Keratinocyte (primary cell): ENCODE results near the gene L3MBTL4. TPM values are rescaled to one million over a fixed set of nuclear protein-coding genes. Genes with fewer than 3 reads are reported as not detected.

Experiments used
- DNase-seq: peaks from one replicate; pipeline ENCODE4 v3.0.0-alpha.2; 2011; ENCODE audit warnings: low read depth, missing footprints, low spot score
- FAIRE-seq: peaks from 2 replicates; lab custom pipeline; 2011; peaks lifted over from hg19 to GRCh38; lab: Jason Lieb, UNC
- H2AFZ ChIP-seq: 2 replicates; pipeline ENCODE4 v1.6.0; 2012; ENCODE audit warnings: low read length, control low read depth, inconsistent platforms; ENCODE audit not compliant: control insufficient read depth
- H3K27ac ChIP-seq: 2 replicates; pipeline ENCODE4 v1.5.1; 2011; ENCODE audit warnings: low read length; ENCODE audit not compliant: control insufficient read depth, insufficient read depth
- H3K27me3 ChIP-seq: 3 replicates; pipeline ENCODE4 v1.6.0; 2011; ENCODE audit warnings: low read length; ENCODE audit not compliant: control insufficient read depth, insufficient read depth; ENCODE audit errors: extremely low read depth
- H3K36me3 ChIP-seq, 2 experiments: 2 replicates in 1 of 2; 3 replicates in 1 of 2; pipeline ENCODE4 v1.5.1; 2011; ENCODE audit warnings: low read length in 2 of 2, mild to moderate bottlenecking in 1 of 2; ENCODE audit not compliant: control insufficient read depth in 2 of 2, insufficient read depth in 2 of 2; ENCODE audit errors: extremely low read depth in 1 of 2
- H3K4me1 ChIP-seq: 3 replicates; pipeline ENCODE4 v1.5.1; 2011; ENCODE audit warnings: low read length; ENCODE audit not compliant: control insufficient read depth, insufficient read depth; ENCODE audit errors: extremely low read depth
- H3K4me2 ChIP-seq: 3 replicates; pipeline ENCODE4 v1.6.0; 2011; ENCODE audit warnings: low read depth, low read length; ENCODE audit not compliant: control insufficient read depth, insufficient read depth; ENCODE audit errors: extremely low read depth
- H3K4me3 ChIP-seq, 3 experiments: fragments of 200-600 bp in 1 of 3; sonication (generic) in 1 of 3; 2 replicates in 2 of 3; 3 replicates in 1 of 3; pipeline ENCODE4 v1.5.1; 2011 to 2016; ENCODE audit warnings: low read length in 3 of 3, mild to moderate bottlenecking in 3 of 3, control low read depth in 2 of 3, inconsistent platforms in 1 of 3, low read depth in 1 of 3, mixed read lengths in 1 of 3, mixed run types in 1 of 3, moderate library complexity in 1 of 3; ENCODE audit not compliant: control insufficient read depth in 2 of 3, insufficient read depth in 2 of 3; ENCODE audit errors: extremely low read depth in 1 of 3
- H3K79me2 ChIP-seq: 2 replicates; pipeline ENCODE4 v1.6.0; 2012; ENCODE audit warnings: low read length; ENCODE audit not compliant: control insufficient read depth, insufficient read depth
- H3K9ac ChIP-seq: 3 replicates; pipeline ENCODE4 v1.6.0; 2011; ENCODE audit warnings: low read length; ENCODE audit not compliant: control insufficient read depth, insufficient read depth; ENCODE audit errors: extremely low read depth
- H3K9me1 ChIP-seq: 3 replicates; pipeline ENCODE4 v1.6.0; 2011; ENCODE audit warnings: low read length; ENCODE audit not compliant: control insufficient read depth, insufficient read depth; ENCODE audit errors: extremely low read depth
- H3K9me3 ChIP-seq: 2 replicates; pipeline ENCODE4 v1.5.1; 2012; ENCODE audit warnings: low read depth, low read length; ENCODE audit not compliant: control insufficient read depth
- H4K20me1 ChIP-seq: 3 replicates; pipeline ENCODE4 v1.6.0; 2011; ENCODE audit warnings: low read length; ENCODE audit not compliant: control insufficient read depth, insufficient read depth; ENCODE audit errors: extremely low read depth
- CTCF ChIP-seq, 3 experiments: IDR thresholded peaks in 1 of 3; conservative IDR thresholded peaks in 1 of 3; optimal IDR thresholded peaks in 1 of 3; 2 replicates in 2 of 3; 3 replicates in 1 of 3; pipeline versions ENCODE3 to v1.5.1; 2011; ENCODE audit warnings: low read length in 3 of 3, mild to moderate bottlenecking in 3 of 3, moderate library complexity in 2 of 3, control low read depth in 1 of 3, inconsistent platforms in 1 of 3; ENCODE audit not compliant: insufficient read depth in 2 of 3; ENCODE audit errors: extremely low read depth in 1 of 3
- EZH2 ChIP-seq: IDR thresholded peaks from one replicate; pipeline ENCODE4 v1.6.1; 2012; ENCODE audit warnings: inconsistent platforms, mild to moderate bottlenecking, low read length, moderate library complexity
- dilution Hi-C: fragments of 300-500 bp; cut with MboI; formaldehyde crosslinking; loops from one replicate; pipeline ENCODE4 v1.7.0; 2020; ENCODE audit warnings: low sequenced_read_pairs; ENCODE audit not compliant: extremely low pct_ligation_motif_present
- polyA plus RNA-seq, 5 experiments: library from polyadenylated mRNA; depleted of rRNA in 3 of 5; stranded (reverse) in 3 of 5; stranded (forward) in 1 of 5; unstranded in 1 of 5; fragments of >200 nt; gene quantifications; 1 replicate in 1 of 5; 2 replicates in 3 of 5; 3 replicates in 1 of 5; pipeline versions ENCODE4 v1.2.1 to v1.2.3, GENCODE V29; 2011 to 2012; ENCODE audit warnings: missing spikeins in 2 of 5, low read depth in 1 of 5, low replicate concordance in 1 of 5

The L3MBTL4 gene
- polyA plus RNA-seq, 1 donor (not counting 4 experiments of a cell fraction or from before 2014, with no cell fraction given) = 0.17 TPM

DNA sequence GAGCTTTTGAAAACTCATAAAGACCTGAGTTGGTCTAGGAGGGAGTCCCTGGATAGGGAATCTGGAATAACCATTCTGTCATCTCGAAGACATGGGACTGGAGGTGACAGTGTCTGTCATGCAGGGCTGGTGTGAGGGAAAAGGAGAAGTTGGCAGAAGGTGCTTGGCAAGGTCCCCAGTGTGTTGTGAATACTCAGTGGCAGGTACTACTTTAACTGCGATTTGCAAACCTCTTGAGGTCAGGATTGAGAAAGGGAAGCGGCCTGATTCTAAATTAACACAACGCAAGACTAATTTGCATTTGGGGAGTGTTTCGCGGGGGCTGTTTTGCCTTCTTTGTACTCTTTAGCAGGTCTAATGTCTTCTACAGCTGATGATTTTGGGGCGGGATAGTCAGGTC lies 442.4 kb downstream of the L3MBTL4 start:
- no peak overlapping the region for H3K27ac ChIP-seq
- no peak overlapping the region for H2AFZ ChIP-seq
- no peaks in the 10 kb centered on the region for H4K20me1 ChIP-seq
- H3K4me1 ChIP-seq = no peaks in the 10 kb centered on the region
- no peaks in the 10 kb centered on the region for H3K79me2 ChIP-seq
- no peaks in the 10 kb centered on the region for H3K36me3 ChIP-seq
- no peaks in the 10 kb centered on the region for H3K9me1 ChIP-seq
- H3K4me3 ChIP-seq = no peak overlapping the region
- DNase-seq = no peak
- FAIRE-seq = no peak
- H3K9ac ChIP-seq = no peak overlapping the region
- peaks cover 29% of the 10 kb centered on the region for H3K27me3 ChIP-seq
- no peak overlapping the region for H3K4me2 ChIP-seq
- TF ChIP-seq CTCF (optimal IDR thresholded peaks at IDR 0.05 in 1 of 3, IDR thresholded peaks at IDR 0.05 in 1 of 3, conservative IDR thresholded peaks at IDR 0.05 in 1 of 3; ENCODE audit: extremely low read depth in 1 of 3, insufficient read depth in 2 of 3, low read length in 3 of 3) (no peak), EZH2 (no peak)
- dilution Hi-C loops = no loop called here
- H3K9me3 ChIP-seq = no peaks in the 10 kb centered on the region

- Histone ChIP-seq H3K9me1 (no peaks in the 10 kb centered on the region), H3K36me3 (no peaks in the 10 kb centered on the region), H3K4me1 (no peaks in the 10 kb centered on the region), H3K79me2 (no peaks in the 10 kb centered on the region), H3K9ac (no peak overlapping the region), H3K9me3 (no peaks in the 10 kb centered on the region), H4K20me1 (no peaks in the 10 kb centered on the region), H3K27ac (no peak overlapping the region), H3K4me3 (no peak overlapping the region), H3K27me3 (peaks cover 25% of the 10 kb centered on the region), H3K4me2 (no peak overlapping the region), H2AFZ (no peak overlapping the region)
- dilution Hi-C loops = no loop called here
- DNase-seq (no peak), FAIRE-seq (no peak)
- TF ChIP-seq EZH2 = no peak
- TF ChIP-seq CTCF (optimal IDR thresholded peaks at IDR 0.05 in 1 of 3, IDR thresholded peaks at IDR 0.05 in 1 of 3, conservative IDR thresholded peaks at IDR 0.05 in 1 of 3; ENCODE audit: extremely low read depth in 1 of 3, insufficient read depth in 2 of 3, low read length in 3 of 3) = no peak
Observed at GRCh38 chr18:5969989-5970403, 444.7 kb downstream of the L3MBTL4 start.
